ENCODE data around the gene ENO4. TPM values are rescaled to one million over a fixed set of nuclear protein-coding genes. Genes with fewer than 3 reads are reported as not detected.

Gene ENO4
- total RNA-seq, 1 donor from 2014 or later: 0.39 TPM

DNA sequence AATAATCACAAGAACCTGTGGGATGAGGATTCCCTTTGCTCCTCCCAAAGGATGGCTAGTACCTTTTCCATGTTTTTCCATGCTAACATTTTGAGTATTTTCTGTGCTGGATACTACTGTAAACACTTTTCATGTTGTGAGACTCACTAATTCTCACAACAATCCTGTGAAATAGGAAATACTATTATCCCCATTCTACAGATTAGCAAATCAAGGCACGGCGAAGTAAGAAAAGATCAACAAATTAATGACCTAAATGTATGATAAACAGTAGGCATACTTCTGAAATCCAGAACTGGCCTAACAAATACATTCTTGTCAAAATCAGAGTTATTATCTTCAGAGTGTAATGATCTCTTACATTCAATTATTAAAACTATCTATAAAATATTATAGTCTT lies 69.3 kb downstream of the ENO4 start:
- no peak for DNase-seq

DNA sequence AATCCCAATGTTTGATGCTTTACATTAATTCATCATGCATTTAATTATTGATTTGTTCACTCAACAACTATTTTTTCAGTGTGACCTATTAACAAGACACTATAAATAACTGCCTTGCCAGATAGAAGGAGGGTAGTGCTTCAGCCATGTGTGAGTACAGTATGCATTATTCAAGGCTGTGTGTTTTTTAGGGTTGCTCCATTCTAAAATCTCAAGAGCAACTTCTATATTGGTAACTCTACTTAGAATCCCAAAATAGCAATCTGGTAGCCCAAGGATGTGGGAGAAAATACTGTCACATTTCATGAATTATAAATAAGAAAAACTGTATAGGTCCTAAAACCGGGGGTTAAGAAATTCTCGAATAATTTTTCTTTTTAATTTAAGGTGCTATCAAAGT lies 69.9 kb downstream of the ENO4 start:
- DNase-seq: no peak

DNA sequence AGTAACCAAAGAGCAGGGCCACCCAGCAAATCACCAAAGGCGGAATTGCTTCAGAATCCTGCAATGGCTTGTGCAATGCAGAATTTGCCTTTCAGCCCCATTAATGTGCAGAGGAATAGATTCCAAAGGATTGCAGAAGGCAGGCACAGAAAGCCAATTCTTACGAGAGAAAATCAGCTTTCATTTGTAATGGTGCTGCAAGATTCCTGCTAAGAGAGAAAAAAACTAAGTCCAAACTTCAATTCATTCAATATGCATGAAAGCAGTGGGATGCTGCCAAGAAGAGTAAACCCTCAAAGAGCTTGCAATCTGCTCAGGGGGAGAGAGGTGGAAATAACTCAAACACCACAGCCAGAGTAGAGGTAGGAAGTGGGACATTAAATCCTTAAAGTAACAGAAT lies 70.4 kb downstream of the ENO4 start:
- no peak for DNase-seq

DNA sequence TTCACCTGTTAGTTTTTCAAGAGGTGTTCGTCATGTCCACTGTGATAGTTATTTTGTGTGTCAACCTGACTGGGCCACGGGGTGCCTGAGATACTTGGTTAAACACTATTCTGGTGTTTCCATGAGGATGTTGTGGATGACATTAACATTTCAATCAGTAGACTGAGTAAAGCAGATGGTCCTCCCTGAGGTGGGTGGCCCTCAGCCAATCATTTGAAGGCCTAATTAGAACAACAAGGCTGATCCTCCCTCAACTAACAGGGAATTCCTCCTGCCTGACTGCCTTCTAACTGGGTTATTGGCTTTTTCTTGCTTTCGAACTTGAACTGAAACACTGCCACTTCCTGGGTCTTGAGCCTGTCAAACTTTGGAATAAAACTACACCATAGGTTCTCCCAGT lies 75.8 kb downstream of the ENO4 start:
- DNase-seq: no peak

DNA sequence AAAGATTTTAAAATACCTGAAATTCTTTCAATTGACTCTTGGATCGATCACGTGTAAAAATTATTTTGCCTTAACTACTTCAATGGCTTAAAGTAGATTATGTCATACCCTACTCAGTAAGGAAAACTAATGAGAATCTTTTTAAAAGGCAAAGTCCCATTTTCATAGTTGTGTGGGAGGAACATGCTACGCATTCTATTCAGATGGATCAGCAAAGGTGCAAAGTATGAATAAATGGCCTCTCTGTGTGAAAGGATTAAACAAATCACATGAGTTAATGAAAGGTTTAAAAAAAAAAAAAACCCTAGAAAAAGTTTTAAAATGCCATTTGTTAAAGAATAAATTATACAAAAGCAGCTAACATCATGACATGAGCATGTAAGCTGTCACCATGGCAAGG lies 77.1 kb downstream of the ENO4 start:
- no peak for DNase-seq

DNA sequence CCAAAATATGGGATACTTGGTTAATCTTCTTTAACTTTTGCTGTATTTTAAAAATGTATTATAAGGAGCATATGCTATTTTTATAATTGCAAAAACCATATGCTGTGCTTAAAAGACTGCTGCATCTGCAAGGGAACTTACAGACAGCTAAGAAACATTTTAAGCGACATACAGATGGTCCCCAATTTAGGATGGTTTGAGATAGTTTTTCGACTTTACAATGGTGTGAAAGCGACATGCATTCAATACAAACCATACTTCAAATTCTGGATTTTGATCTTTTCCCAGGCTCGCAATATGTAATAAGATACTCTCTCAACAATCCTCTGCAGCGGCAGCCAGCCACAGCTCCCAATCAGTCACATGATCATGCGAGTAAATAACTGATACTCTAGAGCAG lies 82.5 kb downstream of the ENO4 start:
- DNase-seq: no peak

Other genes with a start within 250 kb of the ENO4 start
- gene PNLIPRP2, start 228.5 kb upstream of the ENO4 start, total RNA-seq: not detected
- gene HSPA12A, start 106.9 kb upstream of the ENO4 start, total RNA-seq: 11.2 TPM
- 13.1 TPM for gene SHTN1, start 155.7 kb downstream of the ENO4 start, total RNA-seq